CMK (cell line): Measurements from ENCODE around the gene ST3GAL2.

Experiments used
- DNase-seq: peaks from one replicate; pipeline ENCODE4 v3.0.0-alpha.2; 2010; ENCODE audit warnings: low read depth

The ST3GAL2 gene

GRCh38 chr16:70437582-70438557, 1.0 kb downstream of the ST3GAL2 start:
- no peak for DNase-seq

GRCh38 chr16:70437017-70437581, 1.8 kb downstream of the ST3GAL2 start:
- DNase-seq: no peak

GRCh38 chr16:70434484-70435260, 4.2 kb downstream of the ST3GAL2 start:
- DNase-seq: no peak

- no peak for DNase-seq
These were observed 5.3 kb downstream of the ST3GAL2 start for GRCh38 chr16:70433458-70434103.

GRCh38 chr16:70432723-70433457, 6.0 kb downstream of the ST3GAL2 start:
- no peak for DNase-seq

GRCh38 chr16:70432356-70432722, 6.6 kb downstream of the ST3GAL2 start:
- DNase-seq: no peak

GRCh38 chr16:70430667-70431536, 8.0 kb downstream of the ST3GAL2 start:
- no peak for DNase-seq

GRCh38 chr16:70429888-70430666, 8.8 kb downstream of the ST3GAL2 start:
- no peak for DNase-seq

- DNase-seq: peak; percentile 99
These were observed 10.5 kb downstream of the ST3GAL2 start for GRCh38 chr16:70428178-70428998.

GRCh38 chr16:70427786-70428177, 11.1 kb downstream of the ST3GAL2 start:
- no peak for DNase-seq

- DNase-seq: no peak
These were observed 16.4 kb downstream of the ST3GAL2 start for GRCh38 chr16:70422543-70422942.

GRCh38 chr16:70421473-70422311, 17.2 kb downstream of the ST3GAL2 start:
- DNase-seq: no peak

- no peak for DNase-seq
These were observed 17.9 kb downstream of the ST3GAL2 start for GRCh38 chr16:70421014-70421413.

- no peak for DNase-seq
These were observed 19.2 kb downstream of the ST3GAL2 start for GRCh38 chr16:70419384-70420327.

- DNase-seq: no peak
These were observed 19.9 kb downstream of the ST3GAL2 start for GRCh38 chr16:70418993-70419318.

GRCh38 chr16:70418274-70418992, 20.5 kb downstream of the ST3GAL2 start:
- DNase-seq: no peak
